SJCRH30 (cell line): ENCODE measurements around the gene EVPLL. TPM values are rescaled to one million over a fixed set of nuclear protein-coding genes. Genes with fewer than 3 reads are reported as not detected.
"Not testable (repeated sequence)": the region's sequence is repeated elsewhere in the genome, so short reads cannot be mapped to it uniquely, and the experiment has no call there.

Experiments
- DNase-seq, 2 experiments: peaks; one replicate each; pipeline ENCODE4 v3.0.0-alpha.2; 2015 to 2020
- H3K27ac ChIP-seq: fragments of 250-450 bp; sonication (Bioruptor Pico); 2 replicates; pipeline ENCODE4 v1.5.1; 2020; ENCODE audit warnings: mild to moderate bottlenecking, moderate library complexity
- H3K27me3 ChIP-seq: fragments of 250-450 bp; sonication (Bioruptor Pico); 2 replicates; pipeline ENCODE4 v1.5.1; 2020; ENCODE audit warnings: mild to moderate bottlenecking, moderate library complexity
- H3K36me3 ChIP-seq: fragments of 250-450 bp; sonication (Bioruptor Pico); 2 replicates; pipeline ENCODE4 v1.5.1; 2020; ENCODE audit warnings: mild to moderate bottlenecking, moderate library complexity
- H3K4me1 ChIP-seq: fragments of 250-450 bp; sonication (Bioruptor Pico); 2 replicates; pipeline ENCODE4 v1.5.1; 2020; ENCODE audit warnings: mild to moderate bottlenecking, moderate library complexity
- H3K4me3 ChIP-seq: fragments of 250-450 bp; sonication (Bioruptor Pico); 2 replicates; pipeline ENCODE4 v1.5.1; 2020; ENCODE audit warnings: mild to moderate bottlenecking, moderate library complexity
- H3K9me3 ChIP-seq: fragments of 250-450 bp; sonication (Bioruptor Pico); replicated peaks from 2 replicates; pipeline ENCODE4 v1.5.1; 2020; ENCODE audit warnings: mild to moderate bottlenecking, moderate library complexity
- total RNA-seq: library from RNA; depleted of rRNA; stranded (reverse); fragments of >200 nt; shearing (Covaris generic); gene quantifications from 2 replicates; pipeline ENCODE4 v1.2.3, GENCODE V29; 2014

Gene EVPLL
- total RNA-seq, 1 experiment from 2014 or later, result not detected

- no peak for DNase-seq
- Histone ChIP-seq H3K4me3 (no peak overlapping the region), H3K27me3 (0 out of 2 replicates have a peak, but pooled peaks cover 2% of the 10 kb centered on the region), H3K9me3 (no peaks in the 10 kb centered on the region), H3K36me3 (peaks cover 8% of the 10 kb centered on the region; the same call in 1 of the 2 replicates), H3K27ac (no peak overlapping the region), H3K4me1 (peaks cover 4% of the 10 kb centered on the region; the same call in 1 of the 2 replicates)
These were observed 13.4 kb upstream of the EVPLL start for GRCh38 chr17:18364166-18364565.

- H3K27ac ChIP-seq, result no peak overlapping the region
- no peaks in the 10 kb centered on the region for H3K4me1 ChIP-seq
- DNase-seq, result no peak
- H3K4me3 ChIP-seq, result no peak overlapping the region
- H3K9me3 ChIP-seq, result no peaks in the 10 kb centered on the region
- peaks cover 14% of the 10 kb centered on the region for H3K27me3 ChIP-seq
- H3K36me3 ChIP-seq, result no peaks in the 10 kb centered on the region
These were observed 8.6 kb upstream of the EVPLL start for GRCh38 chr17:18368946-18369345.

GRCh38 chr17:18370761-18371160 lies 6.8 kb upstream of the EVPLL start:
- Histone ChIP-seq H3K27me3 (peaks cover 14% of the 10 kb centered on the region), H3K27ac (no peak overlapping the region), H3K36me3 (no peaks in the 10 kb centered on the region), H3K9me3 (peaks cover 3% of the 10 kb centered on the region; the same call in 1 of the 2 replicates), H3K4me3 (no peak overlapping the region), H3K4me1 (no peaks in the 10 kb centered on the region)
- no peak for DNase-seq

- Histone ChIP-seq H3K27me3 (peaks cover 14% of the 10 kb centered on the region), H3K9me3 (peaks cover 3% of the 10 kb centered on the region; the same call in 1 of the 2 replicates), H3K36me3 (no peaks in the 10 kb centered on the region), H3K4me1 (no peaks in the 10 kb centered on the region), H3K4me3 (no peak overlapping the region), H3K27ac (no peak overlapping the region)
- no peak for DNase-seq
These were observed 6.1 kb upstream of the EVPLL start for GRCh38 chr17:18371455-18371854.

- not testable (repeated sequence) for H3K9me3 ChIP-seq
These were observed 4.4 kb upstream of the EVPLL start for GRCh38 chr17:18373181-18373580.

GRCh38 chr17:18374216-18374615 lies 3.4 kb upstream of the EVPLL start:
- no peak for DNase-seq
- Histone ChIP-seq H3K27ac (no peak overlapping the region), H3K9me3 (peaks cover 3% of the 10 kb centered on the region; the same call in 1 of the 2 replicates), H3K36me3 (no peaks in the 10 kb centered on the region), H3K27me3 (peaks cover 21% of the 10 kb centered on the region), H3K4me3 (no peak overlapping the region), H3K4me1 (no peaks in the 10 kb centered on the region)

More at GRCh38 chr17:18373181-18373580, 4.4 kb upstream of the EVPLL start:
- not testable (repeated sequence) for H3K36me3 ChIP-seq, DNase-seq, H3K4me1 ChIP-seq, H3K27ac ChIP-seq, H3K4me3 ChIP-seq
- H3K27me3 ChIP-seq, result peaks cover 23% of the 10 kb centered on the region

- Histone ChIP-seq H3K4me3 (no peak overlapping the region), H3K36me3 (no peaks in the 10 kb centered on the region), H3K27me3 (peaks cover 33% of the 10 kb centered on the region), H3K4me1 (no peaks in the 10 kb centered on the region), H3K27ac (no peak overlapping the region), H3K9me3 (peaks cover 3% of the 10 kb centered on the region; the same call in 1 of the 2 replicates)
- no peak for DNase-seq
These were observed 577 bp downstream of the EVPLL start for GRCh38 chr17:18378205-18378505.

GRCh38 chr17:18378614-18379013 lies 1.0 kb downstream of the EVPLL start:
- H3K4me1 ChIP-seq, H3K4me3 ChIP-seq, H3K36me3 ChIP-seq, H3K9me3 ChIP-seq, DNase-seq, H3K27ac ChIP-seq: not testable (repeated sequence)
- peaks cover 34% of the 10 kb centered on the region for H3K27me3 ChIP-seq

- peaks cover 3% of the 10 kb centered on the region; the same call in 1 of the 2 replicates for H3K9me3 ChIP-seq
- no peak for DNase-seq
- H3K36me3 ChIP-seq, result no peaks in the 10 kb centered on the region
- peaks cover 39% of the 10 kb centered on the region for H3K27me3 ChIP-seq
- H3K27ac ChIP-seq, result no peak overlapping the region
- no peak overlapping the region for H3K4me3 ChIP-seq
- H3K4me1 ChIP-seq, result no peaks in the 10 kb centered on the region
These were observed 1.9 kb downstream of the EVPLL start for GRCh38 chr17:18379246-18380146.

- H3K4me3 ChIP-seq, result no peak overlapping the region
- H3K36me3 ChIP-seq, result no peaks in the 10 kb centered on the region
- H3K9me3 ChIP-seq, result no peaks in the 10 kb centered on the region
- DNase-seq, result no peak
- no peaks in the 10 kb centered on the region for H3K4me1 ChIP-seq
- peaks cover 42% of the 10 kb centered on the region for H3K27me3 ChIP-seq
- no peak overlapping the region for H3K27ac ChIP-seq
These were observed 3.0 kb downstream of the EVPLL start for GRCh38 chr17:18380471-18381157.

GRCh38 chr17:18381158-18381952 lies 3.8 kb downstream of the EVPLL start:
- Histone ChIP-seq H3K27ac (no peak overlapping the region), H3K4me1 (no peaks in the 10 kb centered on the region), H3K4me3 (no peak overlapping the region), H3K36me3 (no peaks in the 10 kb centered on the region), H3K27me3 (peaks cover 45% of the 10 kb centered on the region), H3K9me3 (no peaks in the 10 kb centered on the region)
- no peak for DNase-seq

- Histone ChIP-seq H3K27me3 (peaks cover 47% of the 10 kb centered on the region), H3K4me1 (no peaks in the 10 kb centered on the region), H3K9me3 (no peaks in the 10 kb centered on the region)
These were observed 4.3 kb downstream of the EVPLL start for GRCh38 chr17:18381953-18382245.

GRCh38 chr17:18382441-18383078 lies 5.0 kb downstream of the EVPLL start:
- H3K4me1 ChIP-seq, result no peaks in the 10 kb centered on the region
- H3K27ac ChIP-seq, result no peak overlapping the region
- no peak for DNase-seq
- H3K4me3 ChIP-seq, result no peak overlapping the region
- peaks cover 43% of the 10 kb centered on the region for H3K27me3 ChIP-seq
- H3K9me3 ChIP-seq, result no peaks in the 10 kb centered on the region
- H3K36me3 ChIP-seq, result no peaks in the 10 kb centered on the region

More at GRCh38 chr17:18381953-18382245, 4.3 kb downstream of the EVPLL start:
- Histone ChIP-seq H3K36me3 (no peaks in the 10 kb centered on the region), H3K27ac (no peak overlapping the region), H3K4me3 (no peak overlapping the region)
- no peak for DNase-seq

- not testable (repeated sequence) for DNase-seq, H3K27ac ChIP-seq, H3K36me3 ChIP-seq, H3K9me3 ChIP-seq, H3K4me3 ChIP-seq, H3K4me1 ChIP-seq
- peaks cover 38% of the 10 kb centered on the region for H3K27me3 ChIP-seq
These were observed 5.5 kb downstream of the EVPLL start for GRCh38 chr17:18383079-18383481.
